ENCODE measurements around the gene GNB4.

GNB4 gene

GRCh38 chr3:179447251-179447650, 4.0 kb downstream of the GNB4 start:
- intact Hi-C loops (cut with DNase I) = loop anchor here (10.0 kb wide), 1 partner anchor 108 kb away; no protein-coding TSS in a partner anchor
- no peak for DNase-seq

DNA sequence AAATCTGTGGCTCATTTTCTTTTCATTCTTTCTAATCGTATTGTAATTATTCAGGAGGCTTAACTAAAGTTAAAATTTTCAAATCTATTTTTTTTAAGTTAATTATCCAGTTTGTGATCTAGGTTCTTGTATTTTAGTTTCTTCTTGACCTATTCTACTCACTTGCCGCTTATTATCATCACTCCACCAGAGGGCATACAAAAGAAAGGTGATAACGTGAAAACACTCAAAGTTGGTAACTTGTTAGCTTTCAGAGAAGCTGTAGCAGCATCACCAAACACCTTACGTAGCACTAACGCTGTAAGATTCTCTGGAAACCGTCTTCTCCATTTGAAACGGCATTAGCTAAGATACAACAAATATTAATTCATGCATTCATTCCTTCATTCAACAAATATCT, 4.8 kb downstream of the GNB4 start:
- intact Hi-C loops (cut with DNase I) = loop anchor here (10.0 kb wide), 1 partner anchor 108 kb away; no protein-coding TSS in a partner anchor
- DNase-seq = no peak

GRCh38 chr3:179438841-179439240, 12.4 kb downstream of the GNB4 start:
- DNase-seq = no peak
- intact Hi-C loops (cut with DNase I) = no loop called here

DNA sequence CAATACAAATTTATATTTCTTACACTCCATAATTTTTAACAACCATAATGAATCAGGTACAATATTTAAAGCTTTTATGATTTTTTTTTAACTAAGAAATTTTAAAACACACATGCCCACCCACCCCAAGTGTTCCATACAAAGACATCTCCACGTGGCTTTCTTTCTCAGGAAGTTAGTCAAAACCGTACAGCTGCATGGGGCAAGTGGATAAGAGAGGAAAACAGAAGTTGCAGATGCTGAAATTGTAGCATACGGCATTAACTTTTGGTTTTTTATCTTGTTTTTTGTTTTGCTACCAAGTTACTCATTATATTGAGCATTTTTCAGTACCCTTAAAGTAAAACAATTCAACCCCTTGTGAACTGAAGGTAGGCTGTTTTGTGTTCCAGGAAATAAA, 14.8 kb downstream of the GNB4 start:
- no peak for DNase-seq
- intact Hi-C loops (cut with DNase I) = no loop called here

DNA sequence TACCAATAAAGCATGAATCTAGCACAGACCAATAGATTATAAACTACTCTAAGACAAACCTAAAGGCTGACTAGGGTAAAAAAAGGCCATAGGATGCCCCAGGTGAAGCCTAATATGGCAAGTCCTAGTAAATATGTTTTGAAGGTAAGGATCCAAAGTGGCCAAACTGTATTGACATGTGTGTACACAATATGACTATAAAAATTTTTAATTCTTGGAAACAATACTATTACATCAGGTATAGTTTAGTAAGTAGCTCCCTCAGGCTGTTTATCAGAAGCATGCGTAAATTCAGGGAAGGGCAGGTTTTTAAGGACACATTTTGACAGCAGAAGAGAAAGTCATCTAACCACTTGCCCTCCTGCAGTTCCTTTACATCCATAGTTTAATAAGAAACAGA, 18.8 kb downstream of the GNB4 start:
- DNase-seq = no peak
- intact Hi-C loops (cut with DNase I) = no loop called here

DNA sequence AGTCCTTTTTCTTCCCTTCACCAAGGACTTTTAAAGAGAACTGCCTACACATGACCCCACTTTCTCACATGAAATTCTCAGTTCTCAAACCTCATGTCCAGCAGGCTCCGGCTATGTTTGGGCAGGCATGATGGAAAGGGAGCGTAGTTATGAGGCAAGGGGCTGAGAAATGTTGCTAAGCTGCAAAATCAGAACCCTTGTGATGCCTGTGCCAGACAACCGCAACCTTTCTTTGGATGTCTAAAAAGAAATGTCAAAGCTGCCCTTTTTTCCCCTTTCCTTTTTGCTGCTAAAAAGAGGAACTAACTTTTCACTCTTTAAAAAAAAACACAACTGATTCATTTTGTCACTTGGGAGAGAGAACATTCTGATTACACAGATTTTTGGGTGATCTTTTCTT, 19.2 kb downstream of the GNB4 start:
- peak in 28 of 42 donors; percentile 5 to 63 (median 30) for DNase-seq
- intact Hi-C loops (cut with DNase I) = no loop called here

DNA sequence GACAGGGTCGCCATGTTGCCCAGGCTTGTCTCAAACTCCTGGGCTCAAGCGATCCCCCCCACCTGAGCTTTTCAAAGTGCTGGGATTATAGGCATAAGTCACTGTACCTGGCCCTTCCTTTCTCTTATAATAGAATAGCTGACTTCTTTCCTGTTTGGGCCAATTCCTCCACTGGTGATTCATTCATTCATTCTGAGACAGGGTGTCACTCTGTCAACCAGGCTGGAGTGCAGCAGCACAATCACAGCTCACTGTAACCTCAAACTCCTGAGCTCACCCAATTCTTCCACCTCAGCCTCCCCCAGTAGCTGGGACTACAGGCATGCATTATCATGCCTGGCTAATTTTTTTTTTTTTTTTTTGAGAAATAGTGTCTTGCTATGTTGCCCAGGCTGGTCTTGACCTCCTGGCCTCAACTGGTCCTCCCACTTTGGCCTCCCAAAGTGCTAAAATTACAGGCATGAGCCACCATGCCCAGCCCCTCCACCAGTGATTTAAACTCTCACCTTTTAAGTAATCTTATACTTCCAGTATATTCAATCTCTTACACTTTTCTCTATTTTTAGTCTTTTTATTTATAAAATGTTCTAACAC, 20.9 kb downstream of the GNB4 start:
- intact Hi-C loops (cut with DNase I) = no loop called here
- DNase-seq = no peak

DNA sequence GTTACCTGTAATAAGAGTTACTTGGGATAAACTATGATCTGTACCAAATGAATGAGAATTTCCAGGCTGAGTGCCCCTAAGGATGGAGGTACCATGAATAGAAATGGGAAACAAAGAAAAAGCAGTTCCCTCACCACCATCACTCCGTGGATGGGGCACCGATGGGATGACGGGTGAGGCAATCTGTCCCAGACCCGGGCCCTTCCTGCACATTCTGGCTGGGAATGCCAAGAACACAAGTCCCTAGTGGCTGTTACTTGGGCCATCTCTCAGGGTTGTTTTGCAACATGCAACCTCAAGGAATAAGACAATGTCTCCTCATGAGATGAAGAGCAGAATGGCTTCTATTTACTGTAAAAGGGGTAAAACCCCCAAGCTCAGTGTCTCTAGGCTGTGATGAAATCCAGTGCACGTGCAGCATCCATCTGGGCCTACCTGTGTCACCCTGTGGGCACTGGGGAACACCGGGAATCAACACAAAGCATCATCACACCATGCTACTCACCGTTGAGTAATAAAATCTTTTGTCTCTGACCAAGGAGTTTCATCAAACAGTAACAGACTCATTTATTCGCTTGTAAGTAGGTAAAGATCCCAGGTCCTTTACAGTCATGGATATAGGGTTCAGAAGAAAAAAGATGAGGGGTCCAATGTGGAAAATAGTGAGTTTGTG, 22.3 kb downstream of the GNB4 start:
- intact Hi-C loops (cut with DNase I) = no loop called here
- no peak for DNase-seq

GRCh38 chr3:179425075-179425474, 26.2 kb downstream of the GNB4 start:
- no peak for DNase-seq
- intact Hi-C loops (cut with DNase I) = no loop called here

DNA sequence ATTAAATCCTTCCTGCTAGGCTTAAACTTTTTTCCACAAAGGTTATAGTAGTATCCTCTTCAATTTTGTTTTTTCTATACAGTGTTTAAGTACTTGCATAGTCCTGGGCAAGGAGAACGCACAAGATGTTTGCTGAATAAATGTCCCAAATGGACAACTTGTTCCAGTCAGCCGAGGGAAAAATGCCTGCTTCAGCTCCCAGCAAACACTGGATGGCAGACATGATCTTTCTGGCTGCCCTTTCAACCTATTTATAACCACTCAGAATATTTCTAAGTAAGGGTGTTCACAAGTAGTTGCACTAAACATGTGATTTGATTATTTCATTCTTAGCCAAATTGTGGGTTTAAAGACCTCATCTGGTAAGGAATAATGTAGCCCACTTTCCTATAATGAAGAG, 29.8 kb downstream of the GNB4 start:
- intact Hi-C loops (cut with DNase I) = no loop called here
- peak in 31 of 42 donors; percentile 18 to 65 (median 37) for DNase-seq

DNA sequence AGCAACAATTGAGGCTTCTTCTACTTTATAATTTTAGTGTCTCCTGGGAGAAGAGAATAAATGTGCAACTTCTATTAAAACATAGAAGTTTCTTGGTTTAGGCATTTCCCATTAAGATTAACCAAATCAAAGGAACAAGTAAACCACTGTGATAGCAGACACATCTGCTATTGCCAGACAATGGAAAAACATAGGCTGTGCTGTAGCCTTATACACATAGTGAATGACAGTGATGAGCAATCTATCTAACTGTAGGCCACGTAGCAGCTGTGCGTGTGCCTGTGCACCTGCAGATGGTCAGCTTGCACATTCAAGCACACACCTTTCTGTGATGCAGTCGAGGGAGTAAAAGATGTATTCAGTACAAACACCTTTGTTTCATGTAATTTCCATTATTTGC, 32.7 kb downstream of the GNB4 start:
- no peak for DNase-seq
- intact Hi-C loops (cut with DNase I) = no loop called here

GRCh38 chr3:179416681-179417080, 34.6 kb downstream of the GNB4 start:
- no peak for DNase-seq
- intact Hi-C loops (cut with DNase I) = no loop called here

- intact Hi-C loops (cut with DNase I) = no loop called here
- no peak for DNase-seq
These were observed 35.9 kb downstream of the GNB4 start for GRCh38 chr3:179415377-179415776.

DNA sequence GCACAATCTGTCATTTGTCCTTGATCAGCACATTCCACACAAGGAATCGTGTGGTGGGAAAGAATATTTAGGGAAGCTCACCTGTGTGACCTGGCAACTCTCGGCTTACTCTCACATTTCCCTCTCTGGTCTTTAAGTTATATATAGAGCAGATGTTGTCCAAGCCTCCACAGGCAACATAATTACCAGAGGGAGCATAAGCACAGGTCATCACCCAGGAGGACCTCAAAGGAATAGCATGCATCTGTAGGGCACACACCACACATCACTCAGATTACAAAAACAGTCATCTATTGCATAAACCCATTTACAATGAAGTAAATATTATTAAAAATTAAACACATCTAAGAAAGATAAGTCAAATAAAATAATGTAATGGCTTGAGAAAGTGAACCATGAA, 36.5 kb downstream of the GNB4 start:
- intact Hi-C loops (cut with DNase I) = no loop called here
- no peak for DNase-seq

DNA sequence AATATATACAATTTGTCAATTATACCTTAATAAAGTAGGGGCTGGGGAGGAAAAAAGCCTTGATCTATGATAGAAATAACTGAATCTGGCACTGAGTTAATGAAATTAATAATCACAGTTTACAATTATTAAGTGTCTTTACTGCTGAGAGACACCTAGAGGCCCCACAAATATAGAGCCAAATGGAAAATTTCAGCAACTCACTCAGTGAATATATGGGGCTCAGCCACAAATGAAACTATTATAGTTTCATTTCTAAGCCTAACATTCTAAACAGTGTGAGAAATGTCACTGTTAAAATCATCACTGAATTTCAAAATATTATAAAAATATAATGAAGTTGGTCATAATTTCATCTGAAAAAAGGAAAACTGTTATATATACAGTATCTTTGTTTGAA, 40.3 kb downstream of the GNB4 start:
- DNase-seq = no peak
- intact Hi-C loops (cut with DNase I) = no loop called here

- intact Hi-C loops (cut with DNase I) = no loop called here
These were observed 40.9 kb downstream of the GNB4 start for GRCh38 chr3:179410331-179410730.

DNA sequence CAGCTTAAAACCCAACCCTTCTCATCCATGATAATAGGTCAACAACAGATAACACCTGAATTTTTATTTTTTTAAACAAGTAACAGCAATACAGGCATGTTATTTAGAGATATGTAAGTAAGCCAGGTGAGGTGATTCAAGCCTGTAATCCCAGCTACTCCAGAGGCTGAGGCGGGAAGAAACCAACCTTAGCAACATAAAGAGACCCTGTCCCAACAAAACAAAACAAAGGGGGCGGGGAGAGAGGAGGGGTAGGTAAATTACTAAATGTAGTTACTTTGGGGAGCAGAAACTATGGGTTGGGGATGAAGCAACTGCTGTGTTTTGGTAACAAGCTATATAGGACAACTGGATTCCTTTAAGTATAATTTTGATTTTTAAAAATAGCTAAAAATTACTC, 47.0 kb downstream of the GNB4 start:
- intact Hi-C loops (cut with DNase I) = no loop called here
- DNase-seq = no peak

More at GRCh38 chr3:179410331-179410730, 40.9 kb downstream of the GNB4 start:
- no peak for DNase-seq

DNA sequence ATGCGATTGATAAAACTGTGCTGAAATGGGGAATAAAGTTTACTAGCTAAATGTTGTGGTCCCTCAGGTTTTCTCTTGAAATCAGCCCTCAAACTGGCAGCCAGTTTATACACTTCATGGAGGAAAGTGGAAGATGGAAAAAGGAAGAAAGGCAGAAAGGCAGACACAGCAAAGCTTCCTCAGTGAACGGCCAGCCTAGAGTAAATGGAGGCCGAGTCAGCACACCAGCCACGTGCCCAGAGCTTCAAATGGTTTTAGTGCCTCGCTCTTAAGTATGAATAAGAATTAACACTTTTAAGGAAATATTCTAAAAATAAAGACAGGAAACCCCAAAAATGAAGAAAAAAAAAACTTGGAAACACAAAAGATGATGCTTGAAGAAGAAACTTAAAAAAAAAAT, 48.3 kb downstream of the GNB4 start:
- intact Hi-C loops (cut with DNase I) = no loop called here
- DNase-seq = no peak

DNA sequence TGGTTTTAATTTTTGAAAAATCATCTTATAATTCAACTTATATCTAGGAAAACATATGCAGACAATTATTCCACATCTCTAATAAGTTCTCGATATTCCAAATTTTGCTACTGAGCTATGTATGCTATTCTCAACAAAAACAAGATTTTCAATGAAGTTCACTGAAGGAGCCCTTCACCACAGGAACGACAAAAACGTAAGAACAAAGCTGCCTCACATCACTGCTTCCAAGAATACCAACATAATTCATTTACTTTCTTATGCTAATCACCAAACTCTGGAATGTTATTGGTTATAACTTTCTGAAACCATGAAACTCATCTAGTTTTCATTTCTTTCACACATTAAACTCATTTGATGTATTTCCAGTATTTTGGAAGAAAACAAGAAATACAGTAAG, 49.7 kb downstream of the GNB4 start:
- DNase-seq = no peak
- intact Hi-C loops (cut with DNase I) = no loop called here

GRCh38 chr3:179398574-179399231, 52.6 kb downstream of the GNB4 start:
- no peak for DNase-seq
- intact Hi-C loops (cut with DNase I) = no loop called here

DNA sequence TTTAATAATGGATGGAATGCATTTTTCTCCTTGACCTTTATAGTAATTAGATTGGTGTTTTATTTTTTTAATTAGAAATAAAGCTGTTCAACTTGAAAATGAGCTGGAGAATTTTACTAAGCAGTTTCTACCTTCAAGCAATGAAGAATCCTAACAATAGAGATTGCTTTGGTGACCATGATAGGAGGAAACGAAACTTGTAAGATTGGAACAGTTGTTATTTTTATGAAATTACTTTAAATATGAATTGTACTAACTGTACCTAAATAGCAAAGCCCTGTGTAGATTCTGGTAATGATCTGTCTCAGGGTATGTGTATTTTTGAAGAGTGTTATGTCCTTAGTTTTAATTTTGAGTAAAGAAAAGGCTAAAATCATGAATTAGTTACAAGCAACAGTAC, 59.4 kb downstream of the GNB4 start:
- intact Hi-C loops (cut with DNase I) = no loop called here
- DNase-seq = no peak
